Measurements from ENCODE around the gene EEF1G.
"Not testable (repeated sequence)": the region's sequence is repeated elsewhere in the genome, so short reads cannot be mapped to it uniquely, and the experiment has no call there.

The EEF1G gene

GRCh38 chr11:62575156-62575555 is 1.5 kb upstream of the EEF1G start:
- DNase-seq, result no peak

DNA sequence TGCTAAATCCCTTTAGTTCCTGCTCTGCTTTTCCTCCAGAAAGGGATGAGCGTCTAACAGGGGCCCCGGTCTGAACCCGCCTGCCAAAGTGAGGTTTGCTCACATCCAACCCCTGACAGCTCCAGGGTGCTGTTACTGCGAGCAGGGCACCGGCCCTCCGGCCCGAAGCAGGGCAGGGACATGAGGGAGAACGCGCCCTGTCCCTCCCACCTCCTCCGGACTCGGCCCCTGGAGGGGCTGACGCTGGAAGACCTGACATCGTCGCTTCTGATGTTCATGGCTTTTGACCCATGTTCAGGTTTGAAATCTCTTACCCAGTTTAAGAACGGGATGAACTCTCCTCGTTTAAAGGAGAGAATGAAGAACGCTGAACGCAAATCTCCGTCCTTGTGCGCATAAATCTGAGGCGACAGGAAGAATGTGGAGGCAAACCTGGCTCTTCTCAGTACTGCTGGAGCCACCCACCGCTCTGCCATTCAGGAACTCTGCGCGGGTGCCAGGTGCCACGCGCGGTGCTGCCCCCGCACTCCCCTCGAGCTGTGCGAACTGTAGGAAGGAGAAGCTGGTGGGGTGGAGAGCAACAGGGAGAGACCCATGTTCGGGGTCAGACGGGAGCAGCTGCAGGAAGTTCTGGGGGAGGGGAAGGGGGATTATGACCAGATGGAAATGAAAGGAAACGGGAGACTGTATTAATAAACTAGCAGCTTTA is 826 bp upstream of the EEF1G start:
- DNase-seq, result no peak

DNA sequence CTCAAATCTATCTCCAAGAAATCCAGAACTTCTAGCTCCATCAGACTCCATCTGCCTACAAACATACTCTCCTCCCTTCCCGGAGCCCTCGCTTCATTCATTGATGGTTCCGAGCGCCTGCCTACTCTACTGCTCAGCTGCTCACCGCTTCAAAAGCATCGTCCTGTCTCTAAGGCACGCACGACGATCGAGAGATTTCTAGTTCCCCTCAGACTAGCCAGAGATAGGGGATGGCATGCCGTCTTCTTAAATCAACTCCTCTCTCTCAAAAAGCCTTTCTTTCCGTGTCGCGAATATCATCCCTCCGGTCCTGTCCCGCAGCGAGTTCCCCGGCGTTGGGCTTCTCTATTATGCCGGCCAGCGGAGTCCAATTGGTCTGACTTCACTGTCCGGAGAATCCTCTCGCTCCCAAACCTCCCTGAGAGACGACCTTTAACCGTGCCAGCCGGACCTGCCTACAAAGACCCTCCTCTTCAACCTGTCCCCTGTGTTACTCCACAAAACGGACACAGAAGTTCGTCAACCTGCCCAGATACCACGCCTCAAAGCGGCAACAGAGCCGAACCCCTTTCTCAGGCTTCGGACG is 592 bp downstream of the EEF1G start:
- no peak for DNase-seq

- no peak for DNase-seq
Measured at GRCh38 chr11:62572431-62572830, 1.3 kb downstream of the EEF1G start.

GRCh38 chr11:62571493-62571892 is 2.2 kb downstream of the EEF1G start:
- DNase-seq, result not testable (repeated sequence)

GRCh38 chr11:62570903-62571302 is 2.8 kb downstream of the EEF1G start:
- not testable (repeated sequence) for DNase-seq

GRCh38 chr11:62569611-62570010 is 4.1 kb downstream of the EEF1G start:
- no peak for DNase-seq

GRCh38 chr11:62567018-62567633 is 6.6 kb downstream of the EEF1G start:
- DNase-seq, result no peak

DNA sequence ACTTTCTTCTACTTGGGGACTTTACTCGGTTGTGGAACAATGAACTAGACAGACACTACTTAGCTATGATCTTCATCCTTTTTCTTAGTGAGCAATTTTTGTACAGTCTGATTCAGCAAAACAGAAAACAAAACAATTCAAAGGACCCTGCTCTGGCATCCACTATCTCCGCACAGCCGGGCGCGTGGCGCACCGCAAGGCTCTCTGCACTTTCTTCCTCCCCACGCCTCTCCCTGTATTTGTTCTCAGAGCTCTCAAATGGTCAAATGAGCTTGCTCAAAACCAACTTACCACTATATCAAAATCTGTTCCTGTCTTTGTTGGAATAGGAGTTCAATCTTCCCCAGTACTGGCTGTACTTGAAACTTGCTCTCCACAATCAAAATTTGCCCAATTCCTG is 7.4 kb downstream of the EEF1G start:
- DNase-seq, result no peak

DNA sequence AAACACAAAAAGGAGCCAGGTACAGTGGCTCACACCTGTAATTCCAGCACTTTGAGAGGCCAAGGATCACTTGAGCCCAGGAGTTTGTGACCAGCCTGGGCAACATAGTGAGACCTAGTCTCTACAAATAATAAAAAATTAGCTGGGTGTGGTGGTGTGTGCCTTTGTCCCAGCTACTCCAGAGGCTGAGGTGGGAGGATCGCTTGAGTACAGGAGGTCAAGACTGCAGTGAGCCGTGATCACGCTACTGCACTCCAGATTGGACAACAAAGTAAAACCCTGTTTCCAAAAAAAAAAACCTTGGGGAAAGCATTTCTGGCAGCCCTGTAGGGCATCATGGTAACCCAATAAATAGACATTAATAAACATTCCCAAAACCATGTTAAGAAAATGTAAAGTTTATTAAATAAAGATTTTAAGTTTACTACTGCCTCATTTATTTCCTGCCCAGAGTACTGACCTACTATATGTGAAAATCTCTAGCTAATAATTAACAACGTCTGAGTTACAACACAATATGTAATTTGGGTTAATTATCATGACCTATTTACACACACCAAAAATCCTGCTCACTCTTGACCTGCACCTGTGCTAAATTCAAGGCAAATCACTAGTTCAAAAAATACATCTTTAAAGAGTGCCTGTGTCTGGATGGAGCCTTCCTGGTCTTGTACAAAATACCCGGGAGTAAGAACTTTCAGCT is 8.4 kb downstream of the EEF1G start:
- DNase-seq, result no peak

GRCh38 chr11:62561677-62562230 is 11.9 kb downstream of the EEF1G start:
- DNase-seq, result not testable (repeated sequence)

DNA sequence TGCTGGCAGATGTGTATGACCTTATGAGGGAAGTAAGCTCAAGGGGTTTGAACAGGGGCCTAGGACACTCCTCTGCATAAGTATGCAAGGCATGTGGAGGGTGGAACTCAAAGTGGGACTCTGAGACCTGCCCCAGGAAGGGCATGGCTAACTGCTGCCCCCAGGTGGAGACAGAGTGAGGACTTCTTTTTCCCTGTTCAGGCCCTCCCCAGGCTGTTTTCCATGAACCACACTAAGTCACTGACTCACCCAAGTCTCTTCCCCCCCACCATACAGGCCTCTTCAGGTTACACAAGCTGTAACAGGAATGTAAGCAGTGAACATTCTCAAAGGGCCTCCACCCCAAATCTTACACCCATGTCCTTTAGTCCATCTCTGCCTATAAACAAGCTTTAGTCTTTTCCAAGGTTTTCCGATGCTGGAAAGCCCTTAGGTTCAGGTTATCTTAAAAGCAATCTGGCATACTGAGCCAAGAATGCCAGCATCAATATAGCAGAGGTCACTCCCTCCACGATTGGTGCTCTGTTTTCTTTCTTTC is 13.1 kb downstream of the EEF1G start:
- DNase-seq, result peak; percentile 19

DNA sequence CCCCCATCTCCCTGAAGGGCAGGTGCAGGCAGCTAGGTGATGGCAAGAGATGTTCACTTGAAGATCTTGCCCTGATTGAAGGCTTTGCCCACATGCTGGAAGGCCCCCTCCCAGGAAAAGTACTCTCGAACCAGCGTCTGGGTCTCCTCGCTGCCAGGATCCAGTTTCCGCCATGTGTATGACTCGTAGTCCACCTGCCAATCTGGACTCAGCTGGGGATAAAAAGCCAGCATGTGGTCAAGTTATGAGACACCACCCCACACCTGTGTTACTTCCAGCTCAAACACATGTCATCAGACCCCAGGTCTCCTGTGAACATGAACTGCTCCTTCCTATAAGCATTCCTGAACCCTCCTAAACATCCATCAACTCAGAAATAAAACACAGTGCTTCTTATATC is 14.1 kb downstream of the EEF1G start:
- not testable (repeated sequence) for DNase-seq

- no peak for DNase-seq
Measured at GRCh38 chr11:62559204-62559603, 14.5 kb downstream of the EEF1G start.

DNA sequence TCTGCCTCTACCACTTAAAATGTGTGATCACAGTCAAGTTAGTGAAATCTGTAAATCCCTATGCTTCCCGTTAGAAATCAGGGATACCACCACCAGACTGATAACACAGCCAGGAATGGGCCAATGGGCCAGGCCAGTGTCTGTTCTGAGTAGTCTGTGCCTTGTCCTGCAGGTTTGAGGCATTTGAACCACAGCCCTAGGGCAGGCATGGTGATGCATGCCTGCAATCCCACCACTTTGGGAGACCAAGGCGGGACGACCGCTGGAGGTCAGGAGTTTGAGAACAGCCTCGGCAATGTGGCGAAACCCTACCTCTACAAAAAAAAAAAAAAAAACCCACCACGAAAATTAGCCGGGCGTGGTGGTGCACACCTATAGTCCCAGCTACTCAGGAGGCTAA is 15.0 kb downstream of the EEF1G start:
- DNase-seq, result no peak

GRCh38 chr11:62556875-62557631 is 16.6 kb downstream of the EEF1G start:
- no peak for DNase-seq

- peak; percentile 72 for DNase-seq
Measured at GRCh38 chr11:62556108-62556874, 17.4 kb downstream of the EEF1G start.

GRCh38 chr11:62555464-62556107 is 18.1 kb downstream of the EEF1G start:
- DNase-seq, result peak; percentile 60

GRCh38 chr11:62554387-62555167 is 19.1 kb downstream of the EEF1G start:
- DNase-seq, result no peak

GRCh38 chr11:62553839-62554361 is 19.8 kb downstream of the EEF1G start:
- DNase-seq, result no peak

Measured in SIG-M5 (cell line).